Measurements from ENCODE around the gene RIN2.

Gene RIN2

GRCh38 chr20:19765913-19766312, 7.9 kb downstream of the RIN2 start:
- H2AFZ ChIP-seq (ENCODE audit: low read depth, low read length): no peak overlapping the region
- H3K4me2 ChIP-seq (ENCODE audit: low read length): no peak overlapping the region
- no peak overlapping the region for H3K4me3 ChIP-seq (ENCODE audit: low read length)
- H4K20me1 ChIP-seq (ENCODE audit: insufficient read depth, low read length): no peaks in the 10 kb centered on the region
- peaks cover 40% of the 10 kb centered on the region for H3K27me3 ChIP-seq (ENCODE audit: low read depth, low read length)
- H3K36me3 ChIP-seq (replicated peaks; ENCODE audit: low read depth, low read length): no peaks in the 10 kb centered on the region
- no peak overlapping the region for H3K27ac ChIP-seq (ENCODE audit: low read length)
- H3K4me1 ChIP-seq (ENCODE audit: low read length): no peaks in the 10 kb centered on the region
- no peaks in the 10 kb centered on the region for H3K79me2 ChIP-seq (ENCODE audit: low read length)
- TF ChIP-seq EZH2phosphoT487 (IDR thresholded peaks at IDR 0.05; ENCODE audit: low read depth): no peak
- TF ChIP-seq CTCF (IDR thresholded peaks at IDR 0.05; ENCODE audit: low read depth, low read length): no peak
- H3K9ac ChIP-seq (ENCODE audit: low read length): no peak overlapping the region
- no peaks in the 10 kb centered on the region for H3K9me3 ChIP-seq (ENCODE audit: insufficient read depth, low read length)

GRCh38 chr20:19767070-19767469, 9.0 kb downstream of the RIN2 start:
- TF ChIP-seq EZH2phosphoT487 (IDR thresholded peaks at IDR 0.05; ENCODE audit: low read depth): no peak
- TF ChIP-seq CTCF (IDR thresholded peaks at IDR 0.05; ENCODE audit: low read depth, low read length): no peak
- Histone ChIP-seq H3K4me2 (ENCODE audit: low read length) (no peak overlapping the region), H3K4me3 (ENCODE audit: low read length) (no peak overlapping the region), H3K79me2 (ENCODE audit: low read length) (no peaks in the 10 kb centered on the region), H3K27ac (ENCODE audit: low read length) (no peak overlapping the region), H4K20me1 (ENCODE audit: insufficient read depth, low read length) (no peaks in the 10 kb centered on the region), H3K9ac (ENCODE audit: low read length) (no peak overlapping the region), H3K36me3 (replicated peaks; ENCODE audit: low read depth, low read length) (no peaks in the 10 kb centered on the region), H3K9me3 (ENCODE audit: insufficient read depth, low read length) (no peaks in the 10 kb centered on the region), H3K4me1 (ENCODE audit: low read length) (no peaks in the 10 kb centered on the region), H2AFZ (ENCODE audit: low read depth, low read length) (no peak overlapping the region), H3K27me3 (ENCODE audit: low read depth, low read length) (peaks cover 41% of the 10 kb centered on the region)

GRCh38 chr20:19768325-19768842, 10.3 kb downstream of the RIN2 start:
- H3K79me2 ChIP-seq (ENCODE audit: low read length): no peaks in the 10 kb centered on the region
- no peaks in the 10 kb centered on the region for H3K9me3 ChIP-seq (ENCODE audit: insufficient read depth, low read length)
- no peaks in the 10 kb centered on the region for H3K4me1 ChIP-seq (ENCODE audit: low read length)
- no peaks in the 10 kb centered on the region for H4K20me1 ChIP-seq (ENCODE audit: insufficient read depth, low read length)
- no peak overlapping the region for H3K9ac ChIP-seq (ENCODE audit: low read length)
- no peak for TF ChIP-seq EZH2phosphoT487 (IDR thresholded peaks at IDR 0.05; ENCODE audit: low read depth)
- no peak for TF ChIP-seq CTCF (IDR thresholded peaks at IDR 0.05; ENCODE audit: low read depth, low read length)
- H3K4me3 ChIP-seq (ENCODE audit: low read length): no peak overlapping the region
- peaks cover 53% of the 10 kb centered on the region for H3K27me3 ChIP-seq (ENCODE audit: low read depth, low read length)
- H3K27ac ChIP-seq (ENCODE audit: low read length): no peak overlapping the region
- H3K4me2 ChIP-seq (ENCODE audit: low read length): no peak overlapping the region
- H2AFZ ChIP-seq (ENCODE audit: low read depth, low read length): no peak overlapping the region
- H3K36me3 ChIP-seq (replicated peaks; ENCODE audit: low read depth, low read length): no peaks in the 10 kb centered on the region

- Histone ChIP-seq H3K4me2 (ENCODE audit: low read length) (no peak overlapping the region), H3K79me2 (ENCODE audit: low read length) (no peaks in the 10 kb centered on the region), H3K4me1 (ENCODE audit: low read length) (no peaks in the 10 kb centered on the region), H3K27me3 (ENCODE audit: low read depth, low read length) (peaks cover 51% of the 10 kb centered on the region), H3K36me3 (replicated peaks; ENCODE audit: low read depth, low read length) (no peaks in the 10 kb centered on the region), H3K9me3 (ENCODE audit: insufficient read depth, low read length) (no peaks in the 10 kb centered on the region), H3K9ac (ENCODE audit: low read length) (no peak overlapping the region), H3K4me3 (ENCODE audit: low read length) (no peak overlapping the region), H4K20me1 (ENCODE audit: insufficient read depth, low read length) (no peaks in the 10 kb centered on the region), H2AFZ (ENCODE audit: low read depth, low read length) (no peak overlapping the region), H3K27ac (ENCODE audit: low read length) (no peak overlapping the region)
- TF ChIP-seq CTCF (IDR thresholded peaks at IDR 0.05; ENCODE audit: low read depth, low read length) (no peak), EZH2phosphoT487 (IDR thresholded peaks at IDR 0.05; ENCODE audit: low read depth) (no peak)
These were observed 11.4 kb downstream of the RIN2 start for GRCh38 chr20:19769507-19769906.

Measured in OCI-LY3 (cell line).